ENCODE data around the gene LYZL1. TPM values are rescaled to one million over a fixed set of nuclear protein-coding genes. Genes with fewer than 3 reads are reported as not detected.
"Not testable (repeated sequence)": the region's sequence is repeated elsewhere in the genome, so short reads cannot be mapped to it uniquely, and the experiment has no call there.

Gene LYZL1
- total and polyA plus RNA-seq, 3 experiments from 2014 or later, result not detected

- peaks cover 0 to 4% (median 0%) of the 10 kb centered on the region in 3 donors for H3K36me3 Mint-ChIP-seq
- ChIA-PET CTCF (interaction anchor here (1.2 to 1.6 kb wide), 2 partner anchors 16 to 641 kb away, joined by 4 read pairs; no protein-coding TSS in a partner anchor), POLR2A (no interaction called here)
- Histone ChIP-seq H3K4me3 (ENCODE audit: low read length) (no peak overlapping the region), H3K9me3 (ENCODE audit: low read length) (no peaks in the 10 kb centered on the region), H3K27me3 (ENCODE audit: insufficient read depth, low read length, poor library complexity, severe bottlenecking) (no peaks in the 10 kb centered on the region), H3K36me3 (ENCODE audit: insufficient read depth, low read length) (no peaks in the 10 kb centered on the region), H3K27ac (ENCODE audit: low read depth, low read length) (no peak overlapping the region), H3K4me1 (ENCODE audit: insufficient read depth, low read length) (no peaks in the 10 kb centered on the region)
- H3K4me3 Mint-ChIP-seq, result no peak overlapping the region
- DNase-seq, result peak in 1 of 5 donors; percentile 8
- H3K9me3 Mint-ChIP-seq, result peaks cover 11 to 21% (median 17%) of the 10 kb centered on the region in 5 donors
- peak overlapping the region in 1 of 8 donors; percentile 44 for H3K27ac Mint-ChIP-seq
- H3K27me3 Mint-ChIP-seq, result peaks cover 22 to 30% of the 10 kb centered on the region in 2 donors
- peaks cover 0 to 3% (median 0%) of the 10 kb centered on the region in 3 donors for H3K4me1 Mint-ChIP-seq
Measured at GRCh38 chr10:29304264-29304994, 15.6 kb downstream of the LYZL1 start.

GRCh38 chr10:29304995-29305335 is 16.1 kb downstream of the LYZL1 start:
- Histone ChIP-seq H3K36me3 (ENCODE audit: insufficient read depth, low read length) (no peaks in the 10 kb centered on the region), H3K27me3 (ENCODE audit: insufficient read depth, low read length, poor library complexity, severe bottlenecking) (no peaks in the 10 kb centered on the region), H3K9me3 (ENCODE audit: low read length) (no peaks in the 10 kb centered on the region), H3K4me1 (ENCODE audit: insufficient read depth, low read length) (no peaks in the 10 kb centered on the region), H3K4me3 (ENCODE audit: low read length) (no peak overlapping the region), H3K27ac (ENCODE audit: low read depth, low read length) (no peak overlapping the region)
- H3K36me3 Mint-ChIP-seq, result peaks cover 0 to 4% (median 0%) of the 10 kb centered on the region in 3 donors
- no peak overlapping the region for H3K4me3 Mint-ChIP-seq
- H3K9me3 Mint-ChIP-seq, result peaks cover 11 to 20% (median 17%) of the 10 kb centered on the region in 5 donors
- no peak overlapping the region for H3K27ac Mint-ChIP-seq
- POLR2A ChIA-PET, result no interaction called here
- CTCF ChIA-PET, result interaction anchor here (1.2 to 1.6 kb wide), 2 partner anchors 15 to 641 kb away, joined by 4 read pairs; no protein-coding TSS in a partner anchor
- H3K27me3 Mint-ChIP-seq, result peaks cover 22 to 33% of the 10 kb centered on the region in 2 donors
- peaks cover 0 to 3% (median 0%) of the 10 kb centered on the region in 3 donors for H3K4me1 Mint-ChIP-seq
- DNase-seq, result no peak

- DNase-seq, result no peak
- Histone ChIP-seq H3K4me3 (ENCODE audit: low read length) (no peak overlapping the region), H3K4me1 (ENCODE audit: insufficient read depth, low read length) (no peaks in the 10 kb centered on the region), H3K27ac (ENCODE audit: low read depth, low read length) (no peak overlapping the region), H3K9me3 (ENCODE audit: low read length) (no peaks in the 10 kb centered on the region), H3K27me3 (ENCODE audit: insufficient read depth, low read length, poor library complexity, severe bottlenecking) (no peaks in the 10 kb centered on the region), H3K36me3 (ENCODE audit: insufficient read depth, low read length) (no peaks in the 10 kb centered on the region)
- ChIA-PET POLR2A (no interaction called here), CTCF (no interaction called here)
- no peak overlapping the region for H3K27ac Mint-ChIP-seq
- H3K36me3 Mint-ChIP-seq, result peaks cover 0 to 4% (median 0%) of the 10 kb centered on the region in 3 donors
- H3K27me3 Mint-ChIP-seq, result peaks cover 18 to 34% of the 10 kb centered on the region in 2 donors
- H3K4me3 Mint-ChIP-seq, result no peak overlapping the region
- peaks cover 0 to 3% (median 0%) of the 10 kb centered on the region in 3 donors for H3K4me1 Mint-ChIP-seq
- peaks cover 6 to 11% (median 8%) of the 10 kb centered on the region in 5 donors for H3K9me3 Mint-ChIP-seq
Measured at GRCh38 chr10:29306688-29307087, 17.8 kb downstream of the LYZL1 start.

- POLR2A ChIA-PET; H3K4me1 Mint-ChIP-seq; DNase-seq; H3K27me3 ChIP-seq (ENCODE audit: insufficient read depth, low read length, poor library complexity, severe bottlenecking); H3K36me3 Mint-ChIP-seq; H3K4me3 ChIP-seq (ENCODE audit: low read length); H3K4me1 ChIP-seq (ENCODE audit: insufficient read depth, low read length); H3K4me3 Mint-ChIP-seq; H3K27ac Mint-ChIP-seq; CTCF ChIA-PET; H3K36me3 ChIP-seq (ENCODE audit: insufficient read depth, low read length); H3K9me3 Mint-ChIP-seq; H3K9me3 ChIP-seq (ENCODE audit: low read length); H3K27ac ChIP-seq (ENCODE audit: low read depth, low read length): not testable (repeated sequence)
- peaks cover 14 to 32% of the 10 kb centered on the region in 2 donors for H3K27me3 Mint-ChIP-seq
Measured at GRCh38 chr10:29308142-29308541, 19.3 kb downstream of the LYZL1 start.

- H3K9me3 ChIP-seq (ENCODE audit: low read length), result no peaks in the 10 kb centered on the region
- Mint-ChIP-seq H3K36me3 (no peaks in the 10 kb centered on the region), H3K4me1 (peaks cover 0 to 3% (median 0%) of the 10 kb centered on the region in 3 donors), H3K27me3 (peaks cover 10 to 21% of the 10 kb centered on the region in 2 donors), H3K4me3 (no peak overlapping the region), H3K9me3 (no peaks in the 10 kb centered on the region), H3K27ac (no peak overlapping the region)
- no peaks in the 10 kb centered on the region for H3K4me1 ChIP-seq (ENCODE audit: insufficient read depth, low read length)
- H3K4me3 ChIP-seq (ENCODE audit: low read length), result no peak overlapping the region
- no peak overlapping the region for H3K27ac ChIP-seq (ENCODE audit: low read depth, low read length)
- H3K27me3 ChIP-seq (ENCODE audit: insufficient read depth, low read length, poor library complexity, severe bottlenecking), result no peaks in the 10 kb centered on the region
- no peak for DNase-seq
- ChIA-PET CTCF (no interaction called here), POLR2A (no interaction called here)
- H3K36me3 ChIP-seq (ENCODE audit: insufficient read depth, low read length), result no peaks in the 10 kb centered on the region
Measured at GRCh38 chr10:29309465-29309864, 20.6 kb downstream of the LYZL1 start.

GRCh38 chr10:29310463-29310862 is 21.6 kb downstream of the LYZL1 start:
- H3K36me3 Mint-ChIP-seq, CTCF ChIA-PET, H3K9me3 Mint-ChIP-seq: not testable (repeated sequence)

GRCh38 chr10:29313071-29313470 is 24.2 kb downstream of the LYZL1 start:
- ChIA-PET CTCF (no interaction called here), POLR2A (no interaction called here)
- Histone ChIP-seq H3K4me1 (ENCODE audit: insufficient read depth, low read length) (no peaks in the 10 kb centered on the region), H3K36me3 (ENCODE audit: insufficient read depth, low read length) (no peaks in the 10 kb centered on the region), H3K4me3 (ENCODE audit: low read length) (no peak overlapping the region), H3K27ac (ENCODE audit: low read depth, low read length) (no peak overlapping the region), H3K9me3 (ENCODE audit: low read length) (no peaks in the 10 kb centered on the region), H3K27me3 (ENCODE audit: insufficient read depth, low read length, poor library complexity, severe bottlenecking) (no peaks in the 10 kb centered on the region)
- Mint-ChIP-seq H3K4me3 (no peak overlapping the region), H3K9me3 (peaks cover 0 to 2% (median 0%) of the 10 kb centered on the region in 5 donors), H3K27ac (no peak overlapping the region), H3K27me3 (peaks cover 9 to 32% of the 10 kb centered on the region in 2 donors), H3K4me1 (peaks cover 0 to under 1% (median under 1%) of the 10 kb centered on the region in 3 donors), H3K36me3 (no peaks in the 10 kb centered on the region)
- DNase-seq, result no peak

More at GRCh38 chr10:29310463-29310862, 21.6 kb downstream of the LYZL1 start:
- H3K4me1 Mint-ChIP-seq; H3K4me3 ChIP-seq (ENCODE audit: low read length); H3K9me3 ChIP-seq (ENCODE audit: low read length); H3K4me3 Mint-ChIP-seq; H3K27me3 ChIP-seq (ENCODE audit: insufficient read depth, low read length, poor library complexity, severe bottlenecking); H3K27ac Mint-ChIP-seq; H3K4me1 ChIP-seq (ENCODE audit: insufficient read depth, low read length); H3K27ac ChIP-seq (ENCODE audit: low read depth, low read length); H3K36me3 ChIP-seq (ENCODE audit: insufficient read depth, low read length); POLR2A ChIA-PET; DNase-seq: not testable (repeated sequence)
- H3K27me3 Mint-ChIP-seq, result peaks cover 5 to 18% of the 10 kb centered on the region in 2 donors

- H3K4me3 Mint-ChIP-seq, result no peak overlapping the region
- H3K9me3 ChIP-seq (ENCODE audit: low read length), result no peaks in the 10 kb centered on the region
Measured at GRCh38 chr10:29314726-29315125, 25.9 kb downstream of the LYZL1 start.

More at GRCh38 chr10:29314726-29315125, 25.9 kb downstream of the LYZL1 start:
- Histone ChIP-seq H3K27me3 (ENCODE audit: insufficient read depth, low read length, poor library complexity, severe bottlenecking) (no peaks in the 10 kb centered on the region), H3K27ac (ENCODE audit: low read depth, low read length) (no peak overlapping the region), H3K36me3 (ENCODE audit: insufficient read depth, low read length) (no peaks in the 10 kb centered on the region), H3K4me1 (ENCODE audit: insufficient read depth, low read length) (no peaks in the 10 kb centered on the region), H3K4me3 (ENCODE audit: low read length) (no peak overlapping the region)
- CTCF ChIA-PET, result no interaction called here
- H3K9me3 Mint-ChIP-seq, result peaks cover 0 to 2% (median 0%) of the 10 kb centered on the region in 5 donors
- H3K27me3 Mint-ChIP-seq, result peaks cover 14 to 38% of the 10 kb centered on the region in 2 donors
- H3K27ac Mint-ChIP-seq, result no peak overlapping the region
- POLR2A ChIA-PET, result no interaction called here
- DNase-seq, result no peak
- no peaks in the 10 kb centered on the region for H3K36me3 Mint-ChIP-seq
- H3K4me1 Mint-ChIP-seq, result peaks cover 0 to 4% (median 4%) of the 10 kb centered on the region in 3 donors
